Stimulated activated CD4-positive, alpha-beta T cell treated with anti-CD3 and anti-CD28 coated beads, Interleukin-4, amount 100 ng/mL, for 24 hours (primary cell): ENCODE results near the gene EFHD1.

Source experiments
- DNase-seq: peaks from one replicate; pipeline ENCODE4 v3.0.0-alpha.2; 2020

The EFHD1 gene

GRCh38 chr2:232633413-232634205, at the start of gene EFHD1:
EFHD1 (plus strand) TSS chr2:232633604; CDS start chr2:232633705, 101 bp downstream.
- peak; percentile 55 for DNase-seq

- no peak for DNase-seq
These were observed 49.2 kb upstream of the EFHD1 start for GRCh38 chr2:232584238-232584637.

GRCh38 chr2:232586943-232587505, 46.4 kb upstream of the EFHD1 start:
- DNase-seq: no peak

- DNase-seq: no peak
These were observed 45.9 kb upstream of the EFHD1 start for GRCh38 chr2:232587512-232587911.

- DNase-seq: no peak
These were observed 45.4 kb upstream of the EFHD1 start for GRCh38 chr2:232588031-232588430.

- no peak for DNase-seq
These were observed 44.5 kb upstream of the EFHD1 start for GRCh38 chr2:232588680-232589585.

- no peak for DNase-seq
These were observed 40.5 kb upstream of the EFHD1 start for GRCh38 chr2:232592772-232593395.

- no peak for DNase-seq
These were observed 39.4 kb upstream of the EFHD1 start for GRCh38 chr2:232593982-232594381.

GRCh38 chr2:232597362-232598079, 35.9 kb upstream of the EFHD1 start:
- no peak for DNase-seq

- DNase-seq: no peak
These were observed 35.1 kb upstream of the EFHD1 start for GRCh38 chr2:232598293-232598692.

GRCh38 chr2:232600053-232600773, 33.2 kb upstream of the EFHD1 start:
- DNase-seq: no peak

- no peak for DNase-seq
These were observed 30.1 kb upstream of the EFHD1 start for GRCh38 chr2:232603283-232603682.

- no peak for DNase-seq
These were observed 28.9 kb upstream of the EFHD1 start for GRCh38 chr2:232604535-232604934.

GRCh38 chr2:232607011-232607410, 26.4 kb upstream of the EFHD1 start:
- no peak for DNase-seq

GRCh38 chr2:232609607-232610006, 23.8 kb upstream of the EFHD1 start:
- no peak for DNase-seq

- no peak for DNase-seq
These were observed 23.3 kb upstream of the EFHD1 start for GRCh38 chr2:232610081-232610480.

- DNase-seq: no peak
These were observed 22.3 kb upstream of the EFHD1 start for GRCh38 chr2:232611061-232611460.

- peak; percentile 74 for DNase-seq
These were observed 21.7 kb upstream of the EFHD1 start for GRCh38 chr2:232611559-232612218.

GRCh38 chr2:232613538-232614134, 19.8 kb upstream of the EFHD1 start:
- no peak for DNase-seq

GRCh38 chr2:232615339-232615738, 18.1 kb upstream of the EFHD1 start:
- no peak for DNase-seq

GRCh38 chr2:232621186-232621585, 12.2 kb upstream of the EFHD1 start:
- no peak for DNase-seq
